ENCODE data around the gene KDM4B. TPM values are rescaled to one million over a fixed set of nuclear protein-coding genes. Genes with fewer than 3 reads are reported as not detected.

KDM4B gene
- total RNA-seq, 1 donor from 2014 or later: 20.9 TPM

- no peak for DNase-seq (ENCODE audit: low spot score)
These were observed 15.6 kb downstream of the KDM4B start for GRCh38 chr19:4984438-4984990.

- DNase-seq (ENCODE audit: low spot score): no peak
These were observed 16.7 kb downstream of the KDM4B start for GRCh38 chr19:4985551-4985991.

GRCh38 chr19:4986056-4986455 is 17.1 kb downstream of the KDM4B start:
- DNase-seq (ENCODE audit: low spot score): no peak

GRCh38 chr19:4986471-4986891 is 17.6 kb downstream of the KDM4B start:
- no peak for DNase-seq (ENCODE audit: low spot score)

- peak; percentile 86 for DNase-seq (ENCODE audit: low spot score)
These were observed 18.3 kb downstream of the KDM4B start for GRCh38 chr19:4987256-4987655.

- DNase-seq (ENCODE audit: low spot score): no peak
These were observed 18.9 kb downstream of the KDM4B start for GRCh38 chr19:4987692-4988370.

- DNase-seq (ENCODE audit: low spot score): no peak
These were observed 19.9 kb downstream of the KDM4B start for GRCh38 chr19:4988770-4989251.

- no peak for DNase-seq (ENCODE audit: low spot score)
These were observed 21.4 kb downstream of the KDM4B start for GRCh38 chr19:4990306-4990705.

- DNase-seq (ENCODE audit: low spot score): no peak
These were observed 22.6 kb downstream of the KDM4B start for GRCh38 chr19:4991538-4991937.

- DNase-seq (ENCODE audit: low spot score): no peak
These were observed 23.2 kb downstream of the KDM4B start for GRCh38 chr19:4991996-4992698.

- no peak for DNase-seq (ENCODE audit: low spot score)
These were observed 24.8 kb downstream of the KDM4B start for GRCh38 chr19:4993683-4994082.

- no peak for DNase-seq (ENCODE audit: low spot score)
These were observed 27.8 kb downstream of the KDM4B start for GRCh38 chr19:4996701-4997100.

- DNase-seq (ENCODE audit: low spot score): no peak
These were observed 28.4 kb downstream of the KDM4B start for GRCh38 chr19:4997297-4997696.

- DNase-seq (ENCODE audit: low spot score): no peak
These were observed 31.3 kb downstream of the KDM4B start for GRCh38 chr19:5000120-5000611.

GRCh38 chr19:5001615-5002014 is 32.7 kb downstream of the KDM4B start:
- DNase-seq (ENCODE audit: low spot score): no peak

GRCh38 chr19:5002143-5002542 is 33.2 kb downstream of the KDM4B start:
- no peak for DNase-seq (ENCODE audit: low spot score)

- no peak for DNase-seq (ENCODE audit: low spot score)
These were observed 34.9 kb downstream of the KDM4B start for GRCh38 chr19:5003781-5004180.

GRCh38 chr19:5005096-5005495 is 36.2 kb downstream of the KDM4B start:
- DNase-seq (ENCODE audit: low spot score): no peak

- DNase-seq (ENCODE audit: low spot score): no peak
These were observed 37.3 kb downstream of the KDM4B start for GRCh38 chr19:5006201-5006600.

GRCh38 chr19:5006821-5007220 is 37.9 kb downstream of the KDM4B start:
- no peak for DNase-seq (ENCODE audit: low spot score)

- no peak for DNase-seq (ENCODE audit: low spot score)
These were observed 42.7 kb downstream of the KDM4B start for GRCh38 chr19:5011476-5012238.

Measured in umbilical cord (tissue), 2 donors.